ENCODE measurements around the gene ABHD16B.

Gene ABHD16B

DNA sequence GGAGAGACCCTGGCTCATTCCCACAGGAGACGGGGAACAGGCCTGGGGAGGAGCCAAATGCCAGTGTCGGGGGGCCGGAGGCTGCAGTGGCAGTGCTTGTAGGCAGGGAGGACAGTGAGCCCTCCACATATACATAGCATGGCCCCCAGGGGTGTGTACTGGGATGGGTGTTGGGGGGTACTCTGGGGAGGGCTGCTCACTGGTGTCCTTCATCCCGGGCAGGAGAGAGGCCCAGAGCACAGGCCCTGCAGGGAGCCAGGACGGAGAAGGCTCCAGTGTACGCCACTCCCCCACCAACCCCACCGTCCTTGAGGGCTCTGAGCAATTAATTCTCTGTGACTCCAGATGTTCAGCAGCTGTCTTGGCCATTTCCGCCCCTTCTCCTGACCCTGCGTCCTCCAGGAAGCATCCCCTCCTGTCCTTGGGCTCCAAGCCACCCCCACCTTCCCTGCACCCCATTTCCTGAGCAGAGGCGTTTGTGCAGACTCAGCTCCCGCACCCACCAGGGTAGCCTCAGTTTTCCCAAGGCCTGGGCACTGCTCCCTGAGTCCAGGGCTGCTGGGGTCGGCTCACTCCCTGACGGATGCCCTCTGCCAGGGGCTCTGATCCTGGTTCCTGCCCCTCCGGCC, 3.4 kb upstream of the ABHD16B start:
- no peaks in the 10 kb centered on the region for H3K79me2 ChIP-seq (ENCODE audit: low read length)
- no peaks in the 10 kb centered on the region for H4K20me1 ChIP-seq (ENCODE audit: insufficient read depth, low read length)
- H2AFZ ChIP-seq (ENCODE audit: low read depth, low read length), result no peak overlapping the region
- H3K27me3 ChIP-seq (ENCODE audit: low read depth, low read length), result peaks cover 12% of the 10 kb centered on the region
- H3K4me3 ChIP-seq (ENCODE audit: low read length), result no peak overlapping the region
- H3K4me1 ChIP-seq (ENCODE audit: low read length), result peaks cover 20% of the 10 kb centered on the region
- no peak for TF ChIP-seq EZH2phosphoT487 (IDR thresholded peaks at IDR 0.05; ENCODE audit: low read depth)
- TF ChIP-seq, protein P1, sequence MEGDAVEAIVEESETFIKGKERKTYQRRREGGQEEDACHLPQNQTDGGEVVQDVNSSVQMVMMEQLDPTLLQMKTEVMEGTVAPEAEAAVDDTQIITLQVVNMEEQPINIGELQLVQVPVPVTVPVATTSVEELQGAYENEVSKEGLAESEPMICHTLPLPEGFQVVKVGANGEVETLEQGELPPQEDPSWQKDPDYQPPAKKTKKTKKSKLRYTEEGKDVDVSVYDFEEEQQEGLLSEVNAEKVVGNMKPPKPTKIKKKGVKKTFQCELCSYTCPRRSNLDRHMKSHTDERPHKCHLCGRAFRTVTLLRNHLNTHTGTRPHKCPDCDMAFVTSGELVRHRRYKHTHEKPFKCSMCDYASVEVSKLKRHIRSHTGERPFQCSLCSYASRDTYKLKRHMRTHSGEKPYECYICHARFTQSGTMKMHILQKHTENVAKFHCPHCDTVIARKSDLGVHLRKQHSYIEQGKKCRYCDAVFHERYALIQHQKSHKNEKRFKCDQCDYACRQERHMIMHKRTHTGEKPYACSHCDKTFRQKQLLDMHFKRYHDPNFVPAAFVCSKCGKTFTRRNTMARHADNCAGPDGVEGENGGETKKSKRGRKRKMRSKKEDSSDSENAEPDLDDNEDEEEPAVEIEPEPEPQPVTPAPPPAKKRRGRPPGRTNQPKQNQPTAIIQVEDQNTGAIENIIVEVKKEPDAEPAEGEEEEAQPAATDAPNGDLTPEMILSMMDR (IDR thresholded peaks at IDR 0.05; ENCODE audit: low read depth, low read length), result no peak
- H3K9me3 ChIP-seq (ENCODE audit: insufficient read depth, low read length), result no peaks in the 10 kb centered on the region
- peaks cover 17% of the 10 kb centered on the region for H3K36me3 ChIP-seq (replicated peaks; ENCODE audit: low read depth, low read length)
- H3K27ac ChIP-seq (ENCODE audit: low read length), result no peak overlapping the region
- no peak overlapping the region for H3K9ac ChIP-seq (ENCODE audit: low read length)
- no peak overlapping the region for H3K4me2 ChIP-seq (ENCODE audit: low read length)

DNA sequence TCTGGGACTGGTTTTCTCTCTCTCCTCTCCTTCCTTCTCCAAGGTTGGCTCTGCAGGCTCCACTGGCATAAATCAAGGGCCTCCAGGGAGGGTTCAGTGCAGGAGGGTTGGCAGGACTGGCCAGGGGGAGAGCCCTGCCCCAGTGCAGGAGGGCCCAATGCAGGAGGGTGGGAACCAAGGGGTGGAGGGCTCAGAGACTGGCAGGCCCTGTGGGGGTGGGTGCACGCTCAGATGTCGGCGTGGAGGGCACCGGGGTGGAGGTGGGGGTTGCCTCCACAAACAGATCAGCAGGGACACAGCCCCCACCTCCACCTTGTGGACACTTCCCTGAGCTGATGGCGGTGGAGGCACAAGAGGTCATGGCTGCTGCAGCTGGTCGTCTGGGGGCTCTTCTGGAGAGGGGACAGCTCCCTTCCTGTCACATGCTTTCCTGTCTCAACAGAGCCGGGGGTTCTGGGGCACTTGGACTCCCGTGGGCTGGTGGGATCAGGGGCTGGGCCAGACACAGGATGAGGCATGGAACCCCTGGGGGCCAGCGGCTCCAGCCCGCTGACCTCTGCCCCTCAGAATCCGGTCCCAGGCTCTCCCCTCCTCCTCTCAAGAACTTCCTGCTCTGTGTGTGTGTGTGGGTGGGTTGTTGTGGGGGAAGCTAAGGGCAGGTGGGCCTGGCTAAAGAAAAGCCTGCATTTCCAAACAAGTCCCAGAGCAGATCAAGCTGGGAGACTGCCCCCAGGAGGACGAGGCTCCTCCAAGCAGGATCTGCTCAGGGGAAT, 2.7 kb upstream of the ABHD16B start:
- peaks cover 12% of the 10 kb centered on the region for H3K27me3 ChIP-seq (ENCODE audit: low read depth, low read length)
- no peak overlapping the region for H2AFZ ChIP-seq (ENCODE audit: low read depth, low read length)
- H3K79me2 ChIP-seq (ENCODE audit: low read length), result peaks cover 6% of the 10 kb centered on the region
- no peaks in the 10 kb centered on the region for H3K9me3 ChIP-seq (ENCODE audit: insufficient read depth, low read length)
- TF ChIP-seq, protein P1 (IDR thresholded peaks at IDR 0.05; ENCODE audit: low read depth, low read length), result no peak
- no peak for TF ChIP-seq EZH2phosphoT487 (IDR thresholded peaks at IDR 0.05; ENCODE audit: low read depth)
- no peak overlapping the region for H3K27ac ChIP-seq (ENCODE audit: low read length)
- no peak overlapping the region for H3K4me2 ChIP-seq (ENCODE audit: low read length)
- no peak overlapping the region for H3K9ac ChIP-seq (ENCODE audit: low read length)
- no peaks in the 10 kb centered on the region for H4K20me1 ChIP-seq (ENCODE audit: insufficient read depth, low read length)
- peaks cover 17% of the 10 kb centered on the region for H3K36me3 ChIP-seq (replicated peaks; ENCODE audit: low read depth, low read length)
- peaks cover 22% of the 10 kb centered on the region for H3K4me1 ChIP-seq (ENCODE audit: low read length)
- no peak overlapping the region for H3K4me3 ChIP-seq (ENCODE audit: low read length)

DNA sequence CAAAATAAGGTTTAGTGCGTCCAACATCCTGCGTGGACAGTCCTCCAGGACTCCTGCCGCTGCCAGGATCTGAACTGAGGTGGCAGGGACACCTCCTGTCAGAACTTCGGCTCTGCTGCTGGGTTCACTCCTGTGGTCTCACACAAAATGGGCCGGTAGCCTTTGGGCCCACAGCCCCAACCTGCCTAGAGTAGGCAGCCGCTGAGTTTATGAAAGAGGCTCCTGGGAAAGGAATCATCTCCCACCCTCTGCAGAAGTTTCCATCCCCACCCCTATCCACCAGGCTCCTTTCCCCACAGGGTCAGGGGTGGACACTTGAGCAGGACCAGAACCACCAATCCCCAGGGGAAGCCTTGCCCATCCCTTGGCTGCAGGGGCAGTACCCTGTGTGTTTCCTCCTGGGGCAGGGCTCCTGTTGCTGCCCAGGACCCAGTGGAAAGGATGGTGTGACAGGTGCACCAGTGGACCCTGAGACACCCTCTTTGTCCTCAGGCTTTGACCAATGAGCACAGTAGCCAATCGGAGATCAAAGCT, 2.1 kb upstream of the ABHD16B start:
- Histone ChIP-seq H3K4me3 (ENCODE audit: low read length) (no peak overlapping the region), H3K27me3 (ENCODE audit: low read depth, low read length) (peaks cover 12% of the 10 kb centered on the region), H3K4me1 (ENCODE audit: low read length) (peaks cover 17% of the 10 kb centered on the region), H3K79me2 (ENCODE audit: low read length) (peaks cover 9% of the 10 kb centered on the region), H3K27ac (ENCODE audit: low read length) (no peak overlapping the region), H3K9me3 (ENCODE audit: insufficient read depth, low read length) (no peaks in the 10 kb centered on the region), H4K20me1 (ENCODE audit: insufficient read depth, low read length) (no peaks in the 10 kb centered on the region), H3K9ac (ENCODE audit: low read length) (no peak overlapping the region), H2AFZ (ENCODE audit: low read depth, low read length) (no peak overlapping the region), H3K4me2 (ENCODE audit: low read length) (no peak overlapping the region), H3K36me3 (replicated peaks; ENCODE audit: low read depth, low read length) (peaks cover 17% of the 10 kb centered on the region)
- TF ChIP-seq EZH2phosphoT487 (IDR thresholded peaks at IDR 0.05; ENCODE audit: low read depth), result no peak
- TF ChIP-seq, protein P1 (IDR thresholded peaks at IDR 0.05; ENCODE audit: low read depth, low read length), result no peak

DNA sequence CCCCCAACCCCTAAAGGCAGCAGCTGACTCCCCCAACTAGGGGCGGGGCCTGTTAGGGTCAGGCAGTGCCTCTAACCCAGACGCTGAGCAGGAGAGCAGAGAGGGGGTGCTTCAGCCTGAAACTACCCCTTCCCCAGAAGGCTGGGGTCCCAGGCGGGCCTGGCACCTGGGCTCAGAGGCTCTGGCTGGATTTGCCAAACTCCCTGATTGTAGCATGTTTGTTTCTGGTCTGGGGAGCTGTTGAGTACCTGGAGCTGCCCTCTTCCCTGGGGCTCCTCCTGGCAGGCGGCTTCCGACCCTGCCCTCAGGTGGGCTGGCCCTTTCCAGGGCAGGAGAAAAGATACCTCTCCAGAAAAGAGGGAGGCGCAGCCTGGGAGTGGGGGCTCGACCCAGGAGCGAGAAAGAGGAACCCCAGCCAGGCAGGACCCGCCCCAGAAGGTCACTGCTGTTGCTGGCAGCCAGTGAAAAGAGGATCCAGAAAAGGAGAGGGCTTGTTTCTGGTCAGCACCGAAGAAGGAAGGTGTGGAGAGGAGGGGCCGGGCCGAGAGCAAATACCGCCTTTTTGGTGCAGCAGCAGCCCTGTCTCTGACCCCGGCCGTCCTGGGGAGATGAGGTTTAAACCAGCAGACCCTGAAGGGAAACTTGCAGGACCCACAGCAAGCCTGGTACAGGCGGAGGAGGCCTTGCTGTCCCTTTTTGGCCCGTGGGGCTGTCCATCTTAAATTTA, 810 bp upstream of the ABHD16B start:
- Histone ChIP-seq H3K4me3 (ENCODE audit: low read length) (no peak overlapping the region), H3K4me2 (ENCODE audit: low read length) (no peak overlapping the region), H3K4me1 (ENCODE audit: low read length) (peaks cover 13% of the 10 kb centered on the region), H3K79me2 (ENCODE audit: low read length) (peaks cover 13% of the 10 kb centered on the region), H4K20me1 (ENCODE audit: insufficient read depth, low read length) (no peaks in the 10 kb centered on the region), H2AFZ (ENCODE audit: low read depth, low read length) (no peak overlapping the region), H3K27ac (ENCODE audit: low read length) (no peak overlapping the region), H3K9ac (ENCODE audit: low read length) (no peak overlapping the region), H3K36me3 (replicated peaks; ENCODE audit: low read depth, low read length) (peaks cover 17% of the 10 kb centered on the region), H3K9me3 (ENCODE audit: insufficient read depth, low read length) (no peaks in the 10 kb centered on the region), H3K27me3 (ENCODE audit: low read depth, low read length) (peaks cover 12% of the 10 kb centered on the region)
- TF ChIP-seq EZH2phosphoT487 (IDR thresholded peaks at IDR 0.05; ENCODE audit: low read depth), result no peak
- TF ChIP-seq, protein P1 (IDR thresholded peaks at IDR 0.05; ENCODE audit: low read depth, low read length), result no peak
